ENCODE data around the gene SLC38A10.
A peak's percentile ranks its signal among the peaks of the same experiment; 100 is the strongest.
"Not testable (repeated sequence)": the region's sequence is repeated elsewhere in the genome, so short reads cannot be mapped to it uniquely, and the experiment has no call there.

The SLC38A10 gene

GRCh38 chr17:81238815-81239713 is 56.0 kb downstream of the SLC38A10 start, which contains the start of the genes NDUFAF8 and TEPSIN:
Gene NDUFAF8, plus strand, starts transcription at chr17:81239318. Its CDS starts 46 bp downstream, at chr17:81239364.
Gene TEPSIN, minus strand, starts transcription at chr17:81239055. Its CDS starts 22 bp downstream, at chr17:81239033.
- peak; percentile 96 for DNase-seq

GRCh38 chr17:81238490-81238814 is 56.7 kb downstream of the SLC38A10 start:
- DNase-seq: no peak

DNA sequence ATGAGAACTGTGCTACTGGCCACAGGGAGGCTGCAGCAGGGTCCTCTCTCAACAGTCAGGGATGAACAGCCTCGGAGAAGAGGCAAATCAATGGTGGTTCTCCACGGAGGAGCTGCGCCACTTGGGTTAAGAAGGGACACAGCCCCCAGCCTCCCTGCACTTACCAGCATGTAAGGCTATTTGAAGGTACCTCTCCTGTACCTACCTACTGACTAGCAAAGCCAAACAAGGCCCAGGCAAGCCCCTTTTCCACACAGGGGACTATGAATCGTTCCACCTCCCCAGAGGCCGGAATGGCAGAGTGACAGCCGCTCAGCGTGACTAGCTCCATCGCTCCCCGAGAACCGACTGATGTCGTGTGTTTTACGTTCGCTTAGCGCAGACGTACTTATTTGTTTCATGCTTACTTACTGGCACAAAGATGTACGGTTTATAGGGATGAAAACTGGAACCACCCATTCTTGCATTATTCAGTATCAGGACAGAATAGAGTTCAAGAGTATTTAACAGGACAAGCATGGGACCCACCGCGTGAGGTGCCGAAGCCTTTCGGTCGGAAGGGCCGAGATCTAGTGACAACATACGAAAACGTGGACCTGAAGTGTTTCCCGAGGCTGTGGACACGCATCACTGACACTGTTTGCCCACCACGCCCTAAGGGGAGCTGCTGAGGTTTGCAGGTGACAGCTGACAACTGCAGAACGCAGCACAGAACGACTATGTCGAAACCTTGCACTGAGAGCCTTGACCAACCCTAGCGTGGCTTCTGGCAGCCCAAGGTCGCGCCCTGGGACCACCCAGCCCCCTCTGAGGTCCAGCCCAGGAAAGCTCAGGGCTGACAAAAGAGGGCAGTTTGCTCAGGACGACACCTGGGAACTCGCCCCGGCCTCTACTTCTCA is 57.3 kb downstream of the SLC38A10 start:
- DNase-seq: no peak

GRCh38 chr17:81236784-81237183 is 58.3 kb downstream of the SLC38A10 start:
- DNase-seq: no peak

DNA sequence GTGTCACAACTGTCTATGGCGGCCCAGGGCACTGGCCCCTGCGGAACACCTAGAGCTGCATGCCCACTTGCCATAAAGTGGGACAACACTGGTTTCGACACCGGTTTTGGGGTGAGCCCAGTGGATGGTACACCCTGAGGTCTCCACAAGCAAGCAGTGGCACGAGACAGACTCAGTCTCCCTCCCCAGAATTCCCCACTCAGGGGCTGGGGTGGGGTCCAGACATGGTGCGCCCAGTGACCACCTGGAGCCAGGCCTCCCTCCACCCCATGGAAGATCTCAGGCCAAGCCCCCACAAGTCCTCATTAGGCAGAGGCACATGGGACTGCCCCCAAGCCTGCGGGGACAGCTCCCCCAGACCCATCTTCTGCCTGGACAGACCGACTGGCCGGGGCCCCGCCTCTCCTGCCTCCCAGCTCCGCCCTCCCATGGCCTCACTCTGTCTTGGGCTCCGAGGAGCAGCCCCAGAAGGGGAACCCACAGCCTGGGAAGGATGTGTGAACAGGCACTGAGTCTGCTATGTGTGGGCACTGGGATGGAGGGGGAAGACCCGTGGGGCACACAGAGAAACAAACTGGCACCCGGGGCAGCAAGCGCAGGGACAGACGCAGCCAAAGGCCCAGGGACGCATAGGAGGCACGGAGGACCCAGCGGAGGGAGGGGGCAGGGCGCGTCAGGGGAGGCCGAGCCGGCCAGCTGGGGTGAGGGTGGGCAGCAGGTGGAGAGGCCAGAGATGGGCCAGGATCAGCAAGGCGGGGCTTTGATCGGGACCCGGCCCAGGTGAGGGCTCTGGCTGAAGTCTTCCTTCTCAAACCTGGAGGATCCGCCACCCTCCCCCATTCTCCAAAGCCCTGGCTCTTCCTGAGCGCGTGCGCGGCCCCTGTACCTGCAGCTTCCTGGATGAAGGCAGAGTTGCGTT is 59.0 kb downstream of the SLC38A10 start:
- DNase-seq: no peak

GRCh38 chr17:81234940-81235821 is 59.9 kb downstream of the SLC38A10 start:
- DNase-seq: no peak

GRCh38 chr17:81234506-81234855 is 60.6 kb downstream of the SLC38A10 start:
- DNase-seq: no peak

GRCh38 chr17:81233811-81234505 is 61.1 kb downstream of the SLC38A10 start:
- no peak for DNase-seq

DNA sequence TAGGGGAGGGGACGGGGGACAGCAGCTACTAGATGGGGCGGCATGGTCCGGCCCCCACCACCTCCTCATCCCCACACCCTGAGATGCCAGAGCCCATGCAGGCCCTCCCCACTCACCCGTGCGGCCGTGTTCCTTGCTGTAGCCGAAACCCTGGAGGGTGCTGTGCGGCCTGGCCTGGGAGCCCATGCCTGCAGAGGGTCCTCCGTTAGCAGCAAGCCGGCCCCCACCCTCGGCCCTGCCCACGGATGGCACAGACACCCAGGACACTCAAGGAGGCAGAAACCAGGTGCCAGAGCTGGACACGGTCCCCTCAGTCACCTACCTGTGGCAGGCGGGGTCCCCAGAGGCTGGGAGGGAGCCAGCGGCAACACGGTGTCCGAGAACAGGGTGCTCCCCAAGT is 61.8 kb downstream of the SLC38A10 start:
- DNase-seq: no peak

DNA sequence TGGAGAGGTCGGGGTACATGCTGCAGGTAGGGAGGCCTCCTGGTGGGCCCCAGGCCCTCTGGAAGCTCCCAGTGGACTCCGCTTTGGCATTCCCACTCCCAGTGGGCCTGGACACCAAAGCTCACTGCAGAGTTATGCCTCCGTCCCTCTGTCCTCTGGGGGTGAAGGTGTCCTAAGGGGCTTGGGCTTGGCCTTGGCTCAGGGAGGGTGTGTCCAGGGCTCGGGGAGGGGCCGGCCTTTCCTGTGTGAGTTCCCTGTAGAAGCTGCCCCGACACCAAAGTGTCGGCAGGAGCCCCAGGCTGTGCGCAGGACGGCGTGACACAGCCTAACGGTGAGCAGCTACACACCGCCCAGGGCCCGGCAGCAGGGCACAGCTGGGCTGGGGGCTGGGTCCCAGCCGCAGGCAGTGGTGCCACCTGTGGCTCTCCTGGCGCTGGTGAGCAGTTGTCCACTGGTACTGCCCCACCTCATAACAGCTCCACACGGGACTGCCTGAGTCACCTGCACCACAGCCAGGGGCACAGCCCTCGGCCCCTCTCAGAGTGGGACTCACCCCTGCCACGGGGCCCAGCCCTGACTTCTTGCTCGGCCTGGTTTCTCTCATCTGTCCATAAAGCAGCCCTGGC is 62.4 kb downstream of the SLC38A10 start:
- DNase-seq: no peak

GRCh38 chr17:81231766-81232581 is 63.1 kb downstream of the SLC38A10 start:
- no peak for DNase-seq

GRCh38 chr17:81231121-81231645 is 63.9 kb downstream of the SLC38A10 start:
- no peak for DNase-seq

DNA sequence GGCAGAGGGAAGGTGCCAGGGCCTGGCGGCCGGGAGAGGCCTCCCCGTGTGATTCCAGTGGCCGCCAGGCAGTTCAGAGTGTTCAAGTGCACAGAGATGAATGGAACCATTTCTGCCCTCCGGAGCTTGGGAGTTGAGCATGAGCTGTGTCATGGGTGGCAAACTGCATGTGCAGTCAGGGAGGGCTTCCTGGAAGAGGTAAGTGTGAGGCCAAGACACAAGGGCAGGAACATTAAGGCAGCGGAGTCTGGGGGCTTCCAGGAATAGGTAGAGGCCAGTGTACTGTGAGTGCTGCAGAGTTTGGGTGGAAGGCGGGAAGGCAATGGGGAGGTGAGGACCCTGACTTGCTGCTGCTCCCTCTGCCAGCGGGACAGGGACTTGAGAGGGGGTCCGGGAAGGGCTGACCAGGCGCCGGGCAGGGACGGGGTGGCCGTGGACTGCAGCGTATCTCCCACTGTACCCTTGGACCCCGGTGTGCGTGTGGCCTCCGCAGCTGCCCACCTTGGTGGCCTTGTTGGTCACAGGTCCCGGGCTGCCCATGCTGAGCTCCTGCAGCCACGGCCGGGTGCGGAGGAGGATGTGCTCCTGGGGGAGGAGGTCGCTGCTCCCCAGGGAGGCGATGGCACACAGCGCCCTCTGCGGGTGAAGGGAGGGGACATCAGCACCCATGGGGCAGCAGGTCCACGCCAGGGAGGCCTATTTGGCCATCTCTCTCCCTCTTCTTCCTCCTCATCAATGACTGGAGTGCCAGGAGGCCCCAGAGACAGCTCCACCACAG is 64.9 kb downstream of the SLC38A10 start:
- no peak for DNase-seq

GRCh38 chr17:81229666-81229920 is 65.5 kb downstream of the SLC38A10 start:
- no peak for DNase-seq

DNA sequence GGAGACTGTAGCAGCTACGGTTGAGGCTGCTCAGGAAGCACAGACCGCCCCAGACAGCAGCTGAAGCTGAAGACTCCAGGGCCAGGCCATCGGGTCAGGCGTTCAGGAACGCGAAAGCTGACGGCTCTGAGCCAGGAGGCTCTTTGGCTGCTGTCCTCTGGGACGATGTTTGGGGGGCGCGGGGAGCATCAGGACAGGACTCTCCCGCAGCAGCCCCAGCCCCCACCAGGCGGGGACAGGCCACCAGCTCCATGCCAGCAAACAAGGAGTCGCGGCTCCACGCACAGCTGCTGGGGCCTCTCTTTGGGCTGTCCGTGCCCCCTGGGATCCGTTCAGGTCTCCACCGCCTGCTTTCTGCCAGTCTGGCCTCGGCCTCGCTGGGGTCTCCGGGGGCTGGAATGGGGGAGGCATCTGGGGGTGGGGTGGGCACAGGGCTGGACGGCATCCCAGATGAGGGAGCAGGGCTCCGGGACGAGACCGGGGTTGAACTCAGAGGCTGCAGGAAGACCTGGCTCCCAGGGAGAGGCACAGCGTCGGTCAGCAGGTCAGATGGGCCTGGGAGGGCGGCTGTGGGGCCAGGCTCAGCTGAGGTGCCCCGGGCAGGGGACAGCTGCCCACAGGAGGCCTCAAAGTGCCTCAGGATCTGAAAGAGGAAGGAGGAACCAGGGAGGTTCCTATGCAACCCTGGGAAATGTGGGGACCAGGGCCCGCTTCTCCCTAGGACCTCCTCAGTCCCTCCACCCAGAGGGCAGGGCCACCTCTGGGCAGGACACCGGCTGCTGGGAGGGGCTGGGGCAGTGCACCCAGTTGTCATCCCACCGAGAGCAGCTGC is 66.1 kb downstream of the SLC38A10 start:
- no peak for DNase-seq

GRCh38 chr17:81228420-81228819 is 66.7 kb downstream of the SLC38A10 start:
- no peak for DNase-seq

GRCh38 chr17:81227630-81228029 is 67.5 kb downstream of the SLC38A10 start:
- DNase-seq: not testable (repeated sequence)

DNA sequence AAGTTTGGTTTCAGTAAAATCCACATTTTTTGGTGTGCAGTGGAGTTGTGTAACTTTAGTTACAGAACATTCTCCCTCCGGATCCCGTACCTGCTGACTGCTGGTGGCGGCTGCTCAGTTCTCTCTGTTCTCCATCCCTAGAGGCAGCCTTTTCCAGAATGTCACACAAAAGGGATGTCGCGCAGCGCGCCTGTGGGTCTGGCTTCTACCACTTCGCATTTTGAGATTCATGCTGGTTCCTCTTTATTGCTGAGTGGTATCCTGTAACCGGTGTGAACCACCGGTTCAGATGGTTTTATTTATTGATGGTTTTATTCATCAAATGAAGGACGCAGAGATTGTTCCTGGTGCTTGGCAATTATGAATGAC is 71.4 kb downstream of the SLC38A10 start:
- no peak for DNase-seq

Data from stimulated activated CD4-positive, alpha-beta T cell treated with anti-CD3 and anti-CD28 coated beads, Interleukin-15, amount 100 ng/mL, for 24 hours (primary cell).